ENCODE measurements around the gene RAB3IL1.

DNA sequence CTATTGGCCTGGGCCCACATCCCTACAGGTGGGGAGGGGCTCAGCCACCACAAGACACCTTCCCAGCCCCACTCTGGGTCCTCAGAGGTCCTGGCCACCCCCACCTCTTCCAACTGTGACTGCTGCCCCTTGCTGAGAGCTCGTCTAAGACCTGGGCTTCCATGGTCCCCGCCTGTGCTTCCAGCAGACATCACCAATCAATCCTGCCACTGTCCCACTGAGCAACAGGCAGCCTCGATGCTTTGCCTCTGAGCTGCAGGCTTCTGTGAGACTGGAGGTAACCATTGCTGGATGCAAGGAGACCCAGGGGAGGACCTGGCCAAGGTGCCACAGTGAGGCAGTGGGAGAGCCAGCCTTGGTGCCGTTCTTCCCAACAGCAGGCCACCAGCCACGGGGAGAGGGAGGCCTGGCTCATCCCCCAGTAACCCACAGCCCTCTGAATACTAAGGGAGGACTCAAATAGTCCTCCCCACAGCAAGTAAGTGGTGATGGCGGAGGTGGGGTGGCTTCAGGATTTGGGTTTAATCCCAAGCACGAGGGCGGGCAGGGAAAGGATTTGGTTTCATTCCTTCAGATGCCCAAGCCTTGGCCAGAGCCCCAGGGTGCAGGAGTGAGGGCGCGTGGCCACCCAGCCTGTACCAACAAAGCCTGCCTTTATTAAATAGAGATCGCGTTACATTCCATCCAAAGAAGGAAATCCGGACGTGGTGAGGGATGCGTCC lies 20.5 kb downstream of the RAB3IL1 start:
- TF ChIP-seq POLR2A (IDR thresholded peaks at IDR 0.05; ENCODE audit: low read depth, low read length) (no peak), POLR2AphosphoS5 (IDR thresholded peaks at IDR 0.05; ENCODE audit: low read depth, low read length) (no peak), POU2F2 (IDR thresholded peaks at IDR 0.05; ENCODE audit: low read depth, low read length) (no peak)

Measured in GM12891 (cell line).